PC-9 (cell line): ENCODE data around the gene DAAM2. TPM values are rescaled to one million over a fixed set of nuclear protein-coding genes. Genes with fewer than 3 reads are reported as not detected.

Experiments
- BruUV-seq: library from RNA; stranded (reverse); fragments of 400-500 nt; replicated peaks from 2 replicates; lab custom pipeline; 2021; lab: Mats Ljungman, UMichigan
- CTCF ChIA-PET: fragments of 300-600 bp; sonication (Branson Sonifier 250); formaldehyde crosslinking; loops from one replicate; lab custom pipeline; 2022; ENCODE audit warnings: antibody characterized with exemption; lab: Charles Lee
- POLR2A ChIA-PET: fragments of 300-600 bp; sonication (Branson Sonifier 250); formaldehyde crosslinking; loops from one replicate; lab custom pipeline; 2022; ENCODE audit warnings: antibody characterized with exemption; ENCODE audit not compliant: unreplicated experiment; lab: Charles Lee
- DNase-seq, 2 experiments: peaks; one replicate each; pipeline versions ENCODE4 v3.0.0 to v3.0.0-alpha.2; 2015 to 2022; ENCODE audit warnings: mixed read lengths in 1 of 2
- H2AFZ ChIP-seq: fragments of 200-600 bp; sonication (generic); 2 replicates; pipeline ENCODE4 v1.8.1; 2017; ENCODE audit warnings: antibody characterized with exemption
- H3F3A ChIP-seq: fragments of 200-600 bp; sonication (generic); 2 replicates; pipeline ENCODE4 v1.8.1; 2017; ENCODE audit warnings: antibody characterized with exemption, mild to moderate bottlenecking, low read depth; ENCODE audit not compliant: insufficient read depth
- H3K27ac ChIP-seq: fragments of 200-600 bp; sonication (generic); 2 replicates; pipeline ENCODE4 v1.6.1; 2016; ENCODE audit warnings: mixed run types
- H3K27me3 ChIP-seq: fragments of 200-600 bp; sonication (generic); 2 replicates; pipeline ENCODE4 v1.6.1; 2016; ENCODE audit warnings: low read depth, mixed run types; ENCODE audit not compliant: insufficient read depth
- H3K36me3 ChIP-seq: fragments of 200-600 bp; sonication (generic); 2 replicates; pipeline ENCODE4 v1.6.1; 2016; ENCODE audit warnings: low read depth, mixed run types
- H3K4me1 ChIP-seq: fragments of 200-600 bp; sonication (generic); replicated peaks from 2 replicates; pipeline ENCODE4 v1.6.1; 2016; ENCODE audit warnings: mixed run types; ENCODE audit not compliant: insufficient read depth
- H3K4me2 ChIP-seq: fragments of 200-600 bp; sonication (generic); 2 replicates; pipeline ENCODE4 v1.6.1; 2017; ENCODE audit warnings: mixed run types
- H3K4me3 ChIP-seq: fragments of 200-600 bp; sonication (generic); 2 replicates; pipeline ENCODE4 v1.6.1; 2016; ENCODE audit warnings: mixed run types
- H3K79me2 ChIP-seq: fragments of 200-600 bp; sonication (generic); 2 replicates; pipeline ENCODE4 v1.6.1; 2017; ENCODE audit warnings: low read depth, mixed run types
- H3K9me2 ChIP-seq: fragments of 200-600 bp; sonication (generic); 2 replicates; pipeline ENCODE4 v1.8.1; 2017; ENCODE audit warnings: mild to moderate bottlenecking; ENCODE audit not compliant: insufficient read depth
- H3K9me3 ChIP-seq: fragments of 200-600 bp; sonication (generic); 2 replicates; pipeline ENCODE4 v1.8.1; 2016; ENCODE audit warnings: low read depth; ENCODE audit not compliant: insufficient read depth
- H4K20me1 ChIP-seq: fragments of 200-600 bp; sonication (generic); 2 replicates; pipeline ENCODE4 v1.8.1; 2017; ENCODE audit not compliant: insufficient read depth
- EZH2 ChIP-seq: fragments of 200-600 bp; sonication (generic); IDR thresholded peaks from 2 replicates; pipeline ENCODE4 v1.8.0; 2017; ENCODE audit warnings: antibody characterized with exemption, low read depth
- intact Hi-C: fragments of 100-400 bp; cut with micrococcal nuclease; formaldehyde crosslinking; loops from one replicate; pipeline ENCODE4 v1.10.0; 2022; ENCODE audit not compliant: unreplicated experiment
- total RNA-seq: library from RNA; stranded (reverse); gene quantifications from 2 replicates; pipeline ENCODE4 v1.2.3, GENCODE V29; 2021
- TF ChIP-seq, protein P1 (sequence below): fragments of 200-600 bp; sonication (generic); conservative IDR thresholded peaks from 2 replicates; pipeline ENCODE4 v1.6.1; 2017; ENCODE audit warnings: mixed run types, antibody characterized with exemption, mild to moderate bottlenecking, moderate library complexity

The DAAM2 gene
- total RNA-seq, 1 experiment from 2014 or later: not detected

DNA sequence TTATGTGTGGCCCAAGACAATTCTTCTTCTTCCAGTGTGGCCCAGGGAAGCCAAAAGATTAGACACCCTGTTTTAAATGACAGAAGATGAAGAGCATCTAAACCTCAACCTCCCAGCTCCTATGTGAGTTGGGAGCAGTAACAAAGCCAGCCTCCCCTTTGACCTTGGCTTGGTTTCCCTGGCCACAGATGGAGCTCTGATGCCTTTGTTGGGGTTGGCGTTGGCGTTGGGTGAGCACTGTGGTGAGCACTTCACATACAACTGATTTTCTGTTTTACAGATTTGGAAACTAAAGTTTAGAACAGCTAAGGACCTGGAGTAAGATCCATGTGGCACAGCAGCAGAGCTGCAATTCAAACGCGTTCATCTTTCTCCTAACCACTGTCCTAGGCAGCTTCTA is 22.1 kb downstream of the DAAM2 start:
- H3K9me3 ChIP-seq: no peaks in the 10 kb centered on the region
- no peaks in the 10 kb centered on the region for H3F3A ChIP-seq
- ChIA-PET POLR2A (no interaction called here), CTCF (no interaction called here)
- intact Hi-C loops: no loop called here
- no peak overlapping the region for H3K4me2 ChIP-seq
- no peak for DNase-seq
- no peaks in the 10 kb centered on the region for H3K36me3 ChIP-seq
- H4K20me1 ChIP-seq: no peaks in the 10 kb centered on the region
- H3K4me3 ChIP-seq: no peak overlapping the region
- peaks cover 9% of the 10 kb centered on the region; the same call in 1 of the 2 replicates for H3K27me3 ChIP-seq
- H3K9me2 ChIP-seq: no peaks in the 10 kb centered on the region
- H3K27ac ChIP-seq: no peak overlapping the region
- H3K4me1 ChIP-seq: no peaks in the 10 kb centered on the region
- no peak for TF ChIP-seq EZH2
- TF ChIP-seq, protein P1, sequence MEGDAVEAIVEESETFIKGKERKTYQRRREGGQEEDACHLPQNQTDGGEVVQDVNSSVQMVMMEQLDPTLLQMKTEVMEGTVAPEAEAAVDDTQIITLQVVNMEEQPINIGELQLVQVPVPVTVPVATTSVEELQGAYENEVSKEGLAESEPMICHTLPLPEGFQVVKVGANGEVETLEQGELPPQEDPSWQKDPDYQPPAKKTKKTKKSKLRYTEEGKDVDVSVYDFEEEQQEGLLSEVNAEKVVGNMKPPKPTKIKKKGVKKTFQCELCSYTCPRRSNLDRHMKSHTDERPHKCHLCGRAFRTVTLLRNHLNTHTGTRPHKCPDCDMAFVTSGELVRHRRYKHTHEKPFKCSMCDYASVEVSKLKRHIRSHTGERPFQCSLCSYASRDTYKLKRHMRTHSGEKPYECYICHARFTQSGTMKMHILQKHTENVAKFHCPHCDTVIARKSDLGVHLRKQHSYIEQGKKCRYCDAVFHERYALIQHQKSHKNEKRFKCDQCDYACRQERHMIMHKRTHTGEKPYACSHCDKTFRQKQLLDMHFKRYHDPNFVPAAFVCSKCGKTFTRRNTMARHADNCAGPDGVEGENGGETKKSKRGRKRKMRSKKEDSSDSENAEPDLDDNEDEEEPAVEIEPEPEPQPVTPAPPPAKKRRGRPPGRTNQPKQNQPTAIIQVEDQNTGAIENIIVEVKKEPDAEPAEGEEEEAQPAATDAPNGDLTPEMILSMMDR: no peak
- H2AFZ ChIP-seq: no peak overlapping the region
- H3K79me2 ChIP-seq: no peaks in the 10 kb centered on the region
- no TSS peak for BruUV-seq

DNA sequence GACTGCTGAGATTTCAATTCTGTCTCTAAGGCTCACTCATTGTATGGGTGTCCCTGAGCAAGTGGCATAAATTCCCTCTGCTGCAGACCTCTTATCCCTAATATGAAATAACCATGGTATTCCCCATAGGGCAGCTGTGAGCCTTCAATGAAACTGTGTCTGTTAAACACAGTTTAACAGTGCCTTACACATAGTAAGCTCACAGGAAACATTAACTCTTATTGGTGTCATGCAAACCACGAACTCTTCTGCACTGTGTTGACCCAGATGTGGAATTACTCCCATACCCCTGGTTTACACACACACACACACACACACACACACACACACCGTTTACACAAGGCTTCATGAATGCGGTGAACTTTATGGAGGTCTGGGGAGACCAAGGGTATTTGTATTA is 23.2 kb downstream of the DAAM2 start:
- H3K4me2 ChIP-seq: no peak overlapping the region
- peaks cover 9% of the 10 kb centered on the region; the same call in 1 of the 2 replicates for H3K27me3 ChIP-seq
- CTCF ChIA-PET: no interaction called here
- no peaks in the 10 kb centered on the region for H3F3A ChIP-seq
- H3K4me1 ChIP-seq: no peaks in the 10 kb centered on the region
- no peak overlapping the region for H3K27ac ChIP-seq
- no peaks in the 10 kb centered on the region for H3K9me3 ChIP-seq
- POLR2A ChIA-PET: no interaction called here
- H3K79me2 ChIP-seq: no peaks in the 10 kb centered on the region
- no peaks in the 10 kb centered on the region for H3K36me3 ChIP-seq
- H2AFZ ChIP-seq: no peak overlapping the region
- no peak for DNase-seq
- H3K9me2 ChIP-seq: no peaks in the 10 kb centered on the region
- no peak overlapping the region for H3K4me3 ChIP-seq
- TF ChIP-seq, protein P1: no peak
- no peak for TF ChIP-seq EZH2
- BruUV-seq: no TSS peak
- H4K20me1 ChIP-seq: no peaks in the 10 kb centered on the region
- intact Hi-C loops: no loop called here

DNA sequence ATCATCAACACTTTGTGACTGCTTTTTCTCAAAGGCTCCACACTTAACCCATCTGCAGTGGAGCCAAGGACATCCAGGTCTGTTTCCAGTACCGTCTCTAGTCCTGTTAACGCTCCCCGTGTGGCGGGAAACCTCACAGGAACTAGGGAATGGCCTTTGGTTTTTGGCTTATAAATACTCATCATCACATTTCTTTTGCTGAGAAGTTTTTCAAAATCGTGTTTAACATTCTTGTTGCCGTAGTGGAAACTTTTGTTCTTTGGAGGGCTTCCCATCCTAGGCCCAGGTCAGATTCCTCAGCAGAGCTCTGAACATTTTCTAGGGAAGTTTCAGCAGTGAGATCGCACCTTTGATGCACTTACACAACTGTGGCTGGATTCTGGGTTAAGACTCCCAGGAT is 24.6 kb downstream of the DAAM2 start:
- CTCF ChIA-PET: no interaction called here
- intact Hi-C loops: no loop called here
- POLR2A ChIA-PET: no interaction called here

More for the DNA sequence above, 24.6 kb downstream of the DAAM2 start:
- no peak overlapping the region for H3K4me2 ChIP-seq
- no peaks in the 10 kb centered on the region for H3F3A ChIP-seq
- no peaks in the 10 kb centered on the region for H3K36me3 ChIP-seq
- H3K79me2 ChIP-seq: no peaks in the 10 kb centered on the region
- no peaks in the 10 kb centered on the region for H4K20me1 ChIP-seq
- H3K27ac ChIP-seq: no peak overlapping the region
- no peak overlapping the region for H2AFZ ChIP-seq
- no peak for DNase-seq
- H3K27me3 ChIP-seq: peaks cover 9% of the 10 kb centered on the region; the same call in 1 of the 2 replicates
- BruUV-seq: no TSS peak
- no peak overlapping the region for H3K4me3 ChIP-seq
- TF ChIP-seq, protein P1: no peak
- no peak for TF ChIP-seq EZH2
- H3K9me3 ChIP-seq: no peaks in the 10 kb centered on the region
- no peaks in the 10 kb centered on the region for H3K4me1 ChIP-seq
- H3K9me2 ChIP-seq: no peaks in the 10 kb centered on the region
